ENCODE results near the gene GRIN2A. TPM values are rescaled to one million over a fixed set of nuclear protein-coding genes. Genes with fewer than 3 reads are reported as not detected.

GRIN2A gene
- total RNA-seq, 4 donors from 2014 or later = 0.25 to 26.1 (median 13.5) TPM

GRCh38 chr16:9755081-9755480, 427.1 kb downstream of the GRIN2A start:
- 33 to 43% methylated on average over 4 of the region's 4 CpGs for WGBS, 2 donors (ENCODE audit: low coverage in 1 of 2)
- Histone ChIP-seq H3K4me1 (no peaks in the 10 kb centered on the region), H3K27ac (no peak overlapping the region), H3K4me3 (no peak overlapping the region), H3K36me3 (no peaks in the 10 kb centered on the region), H3K27me3 (no peaks in the 10 kb centered on the region), H3K9me3 (no peaks in the 10 kb centered on the region)
- no peak for TF ChIP-seq EP300 (IDR thresholded peaks at IDR 0.05)
- no peak for ATAC-seq

- no peak for TF ChIP-seq POLR2AphosphoS5 (IDR thresholded peaks at IDR 0.05)
- no peak for TF ChIP-seq EP300 (IDR thresholded peaks at IDR 0.05)
- TF ChIP-seq POLR2A (IDR thresholded peaks at IDR 0.05) = no peak
- TF ChIP-seq, protein P1, sequence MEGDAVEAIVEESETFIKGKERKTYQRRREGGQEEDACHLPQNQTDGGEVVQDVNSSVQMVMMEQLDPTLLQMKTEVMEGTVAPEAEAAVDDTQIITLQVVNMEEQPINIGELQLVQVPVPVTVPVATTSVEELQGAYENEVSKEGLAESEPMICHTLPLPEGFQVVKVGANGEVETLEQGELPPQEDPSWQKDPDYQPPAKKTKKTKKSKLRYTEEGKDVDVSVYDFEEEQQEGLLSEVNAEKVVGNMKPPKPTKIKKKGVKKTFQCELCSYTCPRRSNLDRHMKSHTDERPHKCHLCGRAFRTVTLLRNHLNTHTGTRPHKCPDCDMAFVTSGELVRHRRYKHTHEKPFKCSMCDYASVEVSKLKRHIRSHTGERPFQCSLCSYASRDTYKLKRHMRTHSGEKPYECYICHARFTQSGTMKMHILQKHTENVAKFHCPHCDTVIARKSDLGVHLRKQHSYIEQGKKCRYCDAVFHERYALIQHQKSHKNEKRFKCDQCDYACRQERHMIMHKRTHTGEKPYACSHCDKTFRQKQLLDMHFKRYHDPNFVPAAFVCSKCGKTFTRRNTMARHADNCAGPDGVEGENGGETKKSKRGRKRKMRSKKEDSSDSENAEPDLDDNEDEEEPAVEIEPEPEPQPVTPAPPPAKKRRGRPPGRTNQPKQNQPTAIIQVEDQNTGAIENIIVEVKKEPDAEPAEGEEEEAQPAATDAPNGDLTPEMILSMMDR (IDR thresholded peaks at IDR 0.05) = no peak
- Histone ChIP-seq H3K4me1 (no peaks in the 10 kb centered on the region), H3K9me3 (no peaks in the 10 kb centered on the region), H3K4me3 (no peak overlapping the region), H3K27ac (no peak overlapping the region), H3K27me3 (no peaks in the 10 kb centered on the region), H3K36me3 (no peaks in the 10 kb centered on the region)
- no peak for ATAC-seq
Measured at GRCh38 chr16:9741776-9742175, 440.5 kb downstream of the GRIN2A start.

DNA sequence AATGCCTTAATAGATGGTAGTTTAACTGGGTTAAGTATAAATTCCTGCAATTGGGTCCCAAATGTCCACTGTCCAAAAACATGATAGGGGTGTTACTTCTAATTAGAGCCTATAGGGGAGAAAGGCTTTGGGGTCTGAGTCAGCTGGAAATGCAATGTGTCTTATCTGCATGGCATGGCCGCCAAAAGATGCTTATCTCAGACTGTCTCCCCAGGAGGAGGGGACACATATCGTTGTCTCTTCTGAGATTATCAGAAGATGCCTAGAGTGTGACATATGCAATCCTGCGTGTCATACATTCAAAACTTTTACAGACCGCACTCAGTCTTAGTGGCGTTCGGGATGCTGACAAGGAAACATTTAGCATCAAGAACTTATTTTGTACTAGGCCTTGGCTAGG, 442.9 kb downstream of the GRIN2A start:
- TF ChIP-seq EP300 (IDR thresholded peaks at IDR 0.05) (no peak), POLR2AphosphoS5 (IDR thresholded peaks at IDR 0.05) (no peak), POLR2A (IDR thresholded peaks at IDR 0.05) (no peak)
- TF ChIP-seq, protein P1 (IDR thresholded peaks at IDR 0.05) = no peak
- Histone ChIP-seq H3K4me3 (no peak overlapping the region), H3K9me3 (no peaks in the 10 kb centered on the region), H3K27me3 (no peaks in the 10 kb centered on the region), H3K27ac (no peak overlapping the region), H3K4me1 (peaks cover 0 to 12% (median 0%) of the 10 kb centered on the region in 3 donors), H3K36me3 (no peaks in the 10 kb centered on the region)
- WGBS, 2 donors (ENCODE audit: low coverage in 1 of 2) = 85 to 93% methylated on average over 3 to 5 of the region's 6 CpGs
- ATAC-seq = no peak

- H3K4me1 ChIP-seq = peaks cover 0 to 14% (median 0%) of the 10 kb centered on the region in 3 donors
- no peaks in the 10 kb centered on the region for H3K9me3 ChIP-seq
- H3K27ac ChIP-seq = no peak overlapping the region
- TF ChIP-seq, protein P1 (IDR thresholded peaks at IDR 0.05) = no peak
- TF ChIP-seq POLR2A (IDR thresholded peaks at IDR 0.05) = no peak
- no peak for TF ChIP-seq POLR2AphosphoS5 (IDR thresholded peaks at IDR 0.05)
- TF ChIP-seq EP300 (IDR thresholded peaks at IDR 0.05) = no peak
- ATAC-seq = no peak
- H3K36me3 ChIP-seq = no peaks in the 10 kb centered on the region
- 85 to 94% methylated on average over 6 of the region's 6 CpGs for WGBS, 2 donors (ENCODE audit: low coverage in 1 of 2)
- H3K27me3 ChIP-seq = no peaks in the 10 kb centered on the region
- no peak overlapping the region for H3K4me3 ChIP-seq
Measured at GRCh38 chr16:9738690-9739089, 443.5 kb downstream of the GRIN2A start.

- TF ChIP-seq POLR2AphosphoS5 (IDR thresholded peaks at IDR 0.05) (no peak), POLR2A (IDR thresholded peaks at IDR 0.05) (no peak), EP300 (IDR thresholded peaks at IDR 0.05) (no peak)
- TF ChIP-seq, protein P1 (IDR thresholded peaks at IDR 0.05) = no peak
- no peaks in the 10 kb centered on the region for H3K36me3 ChIP-seq
- no peak for ATAC-seq
- no peaks in the 10 kb centered on the region for H3K9me3 ChIP-seq
- peaks cover 0 to 14% (median 0%) of the 10 kb centered on the region in 3 donors for H3K4me1 ChIP-seq
- H3K4me3 ChIP-seq = no peak overlapping the region
- 81% methylated on average over 5 of the region's 5 CpGs; no CpG with 5 or more reads in 1 of the 2 donors for WGBS, 2 donors (ENCODE audit: low coverage in 1 of 2)
- no peak overlapping the region for H3K27ac ChIP-seq
- H3K27me3 ChIP-seq = no peaks in the 10 kb centered on the region
Measured at GRCh38 chr16:9736547-9736946, 445.7 kb downstream of the GRIN2A start.

Data from gastroesophageal sphincter (tissue), 4 donors.